Prostate gland (tissue), 2 donors: ENCODE results near the gene IL20RA. TPM values are rescaled to one million over a fixed set of nuclear protein-coding genes. Genes with fewer than 3 reads are reported as not detected.

Experiments used
- DNase-seq: peaks from one replicate; pipeline ENCODE4 v3.0.0-alpha.2; 2019; ENCODE audit warnings: low spot score
- H3K27ac ChIP-seq, 2 donors: fragments of 200-600 bp; sonication (generic); 2 replicates each; pipeline ENCODE4 v1.5.1; 2017 to 2019
- H3K27me3 ChIP-seq: fragments of 200-600 bp; sonication (generic); replicated peaks from 2 replicates; pipeline ENCODE4 v1.5.1; 2019; ENCODE audit not compliant: insufficient read depth
- H3K36me3 ChIP-seq, 2 donors: fragments of 200-600 bp; sonication (generic); 1 replicate in 1 of 2; 2 replicates in 1 of 2; pipeline versions ENCODE4 v1.5.1 to v1.8.1; 2017 to 2019
- H3K4me1 ChIP-seq: fragments of 200-600 bp; sonication (generic); replicated peaks from 2 replicates; pipeline ENCODE4 v1.5.1; 2019
- H3K4me3 ChIP-seq, 2 donors: fragments of 200-600 bp; sonication (generic); 2 replicates each; pipeline ENCODE4 v1.5.1; 2017 to 2019
- H3K9me3 ChIP-seq: fragments of 200-600 bp; sonication (generic); 2 replicates; pipeline ENCODE4 v1.5.1; 2017
- POLR2A ChIP-seq: fragments of 450-650 bp; IDR thresholded peaks from one replicate; pipeline ENCODE4 v1.6.1; 2016; ENCODE audit warnings: antibody characterized with exemption, mild to moderate bottlenecking
- POLR2AphosphoS5 ChIP-seq: sonication (generic); formaldehyde crosslinking; IDR thresholded peaks from one replicate; pipeline ENCODE4 v1.6.1; 2017; ENCODE audit warnings: antibody characterized with exemption
- WGBS: methylation state at CpG from one replicate; pipeline ENCODE4 v1.1.5; 2018; 5-methylcytosine and 5-hydroxymethylcytosine counted together
- intact Hi-C: fragments of 100-400 bp; cut with DNase I; formaldehyde crosslinking; loops from one replicate; pipeline ENCODE4 v1.14.2; 2022
- total RNA-seq, 2 donors: library from RNA; depleted of rRNA; stranded (reverse); fragments of >200 nt; gene quantifications; one replicate each; pipeline ENCODE4 v1.1.0, GENCODE V29; 2016
- TF ChIP-seq, protein P1 (sequence below), 4 experiments: fragments of 200-600 bp in 2 of 4; fragments of 450-650 bp in 2 of 4; sonication (generic) in 2 of 4; IDR thresholded peaks; 1 replicate in 3 of 4; 2 replicates in 1 of 4; pipeline ENCODE4 v1.5.1; 2016 to 2019; ENCODE audit warnings: antibody characterized with exemption in 4 of 4, mild to moderate bottlenecking in 2 of 4, moderate library complexity in 2 of 4

The IL20RA gene
- total RNA-seq, 2 donors from 2014 or later, result 19.9 to 25.3 TPM

DNA sequence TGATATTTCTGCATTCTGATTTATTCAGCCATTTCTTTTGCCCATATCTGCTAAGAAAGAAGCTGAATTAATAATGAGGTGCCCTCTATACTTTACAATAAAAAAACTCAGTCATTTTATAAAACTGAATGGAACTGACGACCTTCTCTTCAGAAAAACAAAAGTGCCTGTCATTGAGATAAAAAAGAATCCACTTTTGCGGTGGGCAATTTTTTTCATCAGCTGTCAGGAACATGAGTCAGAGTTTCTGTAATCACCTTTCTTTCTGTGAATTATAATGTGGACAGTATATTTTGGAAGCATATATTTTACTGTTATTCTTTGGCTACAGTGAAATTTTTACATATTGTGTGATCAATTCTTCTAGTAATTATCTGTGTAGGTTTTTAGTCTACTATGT lies 33.4 kb downstream of the IL20RA start:
- Histone ChIP-seq H3K27me3 (no peaks in the 10 kb centered on the region), H3K36me3 (no peaks in the 10 kb centered on the region), H3K4me3 (no peak overlapping the region), H3K9me3 (no peaks in the 10 kb centered on the region), H3K27ac (no peak overlapping the region), H3K4me1 (no peaks in the 10 kb centered on the region)
- TF ChIP-seq POLR2AphosphoS5 (no peak), POLR2A (no peak)
- TF ChIP-seq, protein P1, sequence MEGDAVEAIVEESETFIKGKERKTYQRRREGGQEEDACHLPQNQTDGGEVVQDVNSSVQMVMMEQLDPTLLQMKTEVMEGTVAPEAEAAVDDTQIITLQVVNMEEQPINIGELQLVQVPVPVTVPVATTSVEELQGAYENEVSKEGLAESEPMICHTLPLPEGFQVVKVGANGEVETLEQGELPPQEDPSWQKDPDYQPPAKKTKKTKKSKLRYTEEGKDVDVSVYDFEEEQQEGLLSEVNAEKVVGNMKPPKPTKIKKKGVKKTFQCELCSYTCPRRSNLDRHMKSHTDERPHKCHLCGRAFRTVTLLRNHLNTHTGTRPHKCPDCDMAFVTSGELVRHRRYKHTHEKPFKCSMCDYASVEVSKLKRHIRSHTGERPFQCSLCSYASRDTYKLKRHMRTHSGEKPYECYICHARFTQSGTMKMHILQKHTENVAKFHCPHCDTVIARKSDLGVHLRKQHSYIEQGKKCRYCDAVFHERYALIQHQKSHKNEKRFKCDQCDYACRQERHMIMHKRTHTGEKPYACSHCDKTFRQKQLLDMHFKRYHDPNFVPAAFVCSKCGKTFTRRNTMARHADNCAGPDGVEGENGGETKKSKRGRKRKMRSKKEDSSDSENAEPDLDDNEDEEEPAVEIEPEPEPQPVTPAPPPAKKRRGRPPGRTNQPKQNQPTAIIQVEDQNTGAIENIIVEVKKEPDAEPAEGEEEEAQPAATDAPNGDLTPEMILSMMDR (IDR thresholded peaks at IDR 0.05), result no peak
- intact Hi-C loops, result loop anchor here (10.0 kb wide), 1 partner anchor 187 kb away; the partner anchor contains the start of gene PEX7
- 93% methylated on average over 2 of the region's 2 CpGs for WGBS
- DNase-seq, result no peak

DNA sequence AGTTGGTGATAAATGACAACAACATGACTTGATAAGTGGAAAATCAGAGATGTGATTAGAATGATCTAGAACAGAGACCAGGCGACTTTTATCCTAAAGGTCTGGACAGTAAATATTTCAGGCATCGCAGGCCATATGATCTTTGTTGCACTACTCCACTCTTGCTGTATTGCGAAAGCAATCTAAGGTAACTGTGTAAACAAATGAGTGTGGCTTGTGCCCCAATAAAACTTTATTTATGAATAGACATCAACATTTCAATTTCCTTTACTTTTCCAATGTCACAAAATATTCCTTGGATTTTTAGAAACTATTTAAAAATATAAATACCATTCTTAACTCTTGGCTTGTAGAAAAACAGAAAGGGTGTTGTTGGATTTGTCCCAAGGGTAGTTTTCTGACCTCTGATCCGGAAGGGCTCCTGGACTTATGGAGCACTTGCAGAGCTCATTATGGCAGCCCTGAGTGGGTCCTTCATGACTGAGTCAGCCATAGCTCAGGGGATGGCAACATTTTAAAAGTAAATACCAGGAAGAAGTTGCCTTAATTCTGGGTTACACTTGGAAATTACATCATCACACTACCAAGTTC lies 34.5 kb downstream of the IL20RA start:
- intact Hi-C loops, result loop anchor here (10.0 kb wide), 1 partner anchor 185 kb away; the partner anchor contains the start of gene PEX7
- Histone ChIP-seq H3K4me3 (no peak overlapping the region), H3K27ac (no peak overlapping the region), H3K9me3 (no peaks in the 10 kb centered on the region), H3K27me3 (no peaks in the 10 kb centered on the region), H3K4me1 (no peaks in the 10 kb centered on the region), H3K36me3 (no peaks in the 10 kb centered on the region)
- no peak for TF ChIP-seq POLR2AphosphoS5
- TF ChIP-seq POLR2A, result no peak
- TF ChIP-seq, protein P1 (IDR thresholded peaks at IDR 0.05), result no peak
- 91% methylated on average over 4 of the region's 4 CpGs for WGBS
- DNase-seq, result no peak

DNA sequence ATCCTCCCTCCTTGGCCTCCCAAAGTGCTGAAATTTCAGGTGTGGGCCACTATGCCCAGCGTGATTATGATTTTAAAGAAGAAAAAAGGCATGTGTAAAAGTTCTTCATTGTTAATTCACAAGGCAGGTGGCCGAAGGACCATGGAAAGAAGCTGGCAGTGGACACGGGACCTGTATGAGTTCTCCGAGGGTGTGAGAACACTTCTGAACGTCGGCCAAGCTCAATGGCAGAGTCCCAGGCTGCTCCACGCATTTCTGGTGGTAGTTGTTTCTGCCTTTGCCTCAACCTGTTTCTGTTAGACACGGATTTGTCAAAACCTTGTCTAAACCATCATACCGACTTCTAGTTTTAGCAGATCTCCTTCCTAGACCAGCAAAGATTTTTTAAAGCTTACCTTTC lies 36.6 kb downstream of the IL20RA start:
- Histone ChIP-seq H3K27ac (no peak overlapping the region), H3K4me1 (no peaks in the 10 kb centered on the region), H3K36me3 (no peaks in the 10 kb centered on the region), H3K27me3 (no peaks in the 10 kb centered on the region), H3K4me3 (no peak overlapping the region), H3K9me3 (no peaks in the 10 kb centered on the region)
- no peak for DNase-seq
- intact Hi-C loops, result no loop called here
- WGBS, result 75% methylated on average over 9 of the region's 9 CpGs
- TF ChIP-seq POLR2A, result no peak
- TF ChIP-seq, protein P1 (IDR thresholded peaks at IDR 0.05), result no peak
- TF ChIP-seq POLR2AphosphoS5, result no peak

DNA sequence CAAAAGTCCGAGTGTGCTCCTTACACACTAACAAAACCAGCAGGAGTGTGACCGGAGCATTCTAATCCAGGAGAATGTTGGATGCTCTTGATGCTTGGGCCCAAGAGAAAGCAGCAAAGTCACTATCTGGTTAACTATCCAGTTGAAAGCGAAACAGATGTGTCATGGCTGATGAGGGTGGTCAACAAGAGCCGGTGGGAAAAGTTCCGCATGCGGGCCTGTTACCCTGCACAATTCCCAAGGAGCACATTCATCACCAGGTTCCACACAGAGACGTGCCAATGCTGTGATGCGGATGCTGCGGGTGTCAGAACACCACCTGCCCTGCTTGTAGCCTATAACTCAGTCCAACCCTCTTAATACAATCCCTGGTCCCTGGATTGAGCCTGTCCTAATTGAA lies 38.7 kb downstream of the IL20RA start:
- H3K27me3 ChIP-seq, result no peaks in the 10 kb centered on the region
- H3K4me3 ChIP-seq, result no peak overlapping the region
- H3K27ac ChIP-seq, result no peak overlapping the region
- H3K4me1 ChIP-seq, result no peaks in the 10 kb centered on the region
- DNase-seq, result no peak
- WGBS, result 95% methylated on average over 9 of the region's 9 CpGs
- no peaks in the 10 kb centered on the region for H3K9me3 ChIP-seq
- no peak for TF ChIP-seq POLR2AphosphoS5
- no peak for TF ChIP-seq POLR2A
- TF ChIP-seq, protein P1 (IDR thresholded peaks at IDR 0.05), result no peak
- intact Hi-C loops, result no loop called here
- no peaks in the 10 kb centered on the region for H3K36me3 ChIP-seq

DNA sequence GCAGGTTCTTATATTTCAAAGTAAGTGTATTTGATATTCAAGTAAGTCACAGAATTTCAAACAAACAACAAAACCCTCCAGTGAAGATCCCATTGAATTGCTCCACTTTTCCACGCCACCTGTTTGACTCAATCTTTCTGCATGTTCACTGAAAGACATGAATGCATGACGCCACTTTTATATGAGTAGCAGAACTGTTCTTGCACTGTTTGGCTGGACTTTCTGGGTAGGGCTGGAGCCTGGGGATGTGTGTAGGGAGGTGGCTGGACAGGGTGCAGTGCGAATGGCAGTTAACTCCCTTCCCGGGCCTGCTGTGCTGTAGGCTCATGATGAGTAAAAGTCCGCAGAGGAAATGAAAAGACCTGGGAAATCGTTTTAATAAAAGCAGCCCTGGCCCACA lies 39.7 kb downstream of the IL20RA start:
- TF ChIP-seq POLR2A (no peak), POLR2AphosphoS5 (no peak)
- TF ChIP-seq, protein P1 (IDR thresholded peaks at IDR 0.05), result no peak
- Histone ChIP-seq H3K4me1 (no peaks in the 10 kb centered on the region), H3K27ac (no peak overlapping the region), H3K9me3 (no peaks in the 10 kb centered on the region), H3K4me3 (no peak overlapping the region), H3K36me3 (no peaks in the 10 kb centered on the region), H3K27me3 (no peaks in the 10 kb centered on the region)
- intact Hi-C loops, result no loop called here
- WGBS, result 85% methylated on average over 6 of the region's 6 CpGs
- DNase-seq, result no peak
